Activated CD8-positive, alpha-beta T cell treated with anti-CD3 and anti-CD28 coated beads for 36 hours (primary cell): ENCODE measurements around the gene KCMF1. TPM values are rescaled to one million over a fixed set of nuclear protein-coding genes. Genes with fewer than 3 reads are reported as not detected.

Source experiments
- ATAC-seq: fragments of 200-7000 bp; cut with Tn5 transposase; one replicate; pipeline ENCODE4 v1.10.0; 2021; ENCODE audit warnings: mild to moderate bottlenecking, moderate library complexity
- CTCF ChIA-PET: fragments of 350-600 bp; sonication (Branson Sonifier 250); formaldehyde crosslinking; loops from one replicate; lab custom pipeline; 2021; ENCODE audit warnings: antibody characterized with exemption; lab: Charles Lee
- POLR2A ChIA-PET: fragments of 350-600 bp; sonication (Branson Sonifier 250); formaldehyde crosslinking; loops from one replicate; lab custom pipeline; 2021; ENCODE audit warnings: antibody characterized with exemption; lab: Charles Lee
- DNase-seq: peaks from one replicate; pipeline ENCODE4 v3.0.0-alpha.2; 2020
- H3K27ac Mint-ChIP-seq: one replicate; pipeline ENCODE4 v1.8.0; 2021; ENCODE audit warnings: mild to moderate bottlenecking, mixed read lengths
- H3K27me3 Mint-ChIP-seq: one replicate; pipeline ENCODE4 v1.8.0; 2021; ENCODE audit warnings: mixed read lengths
- H3K36me3 Mint-ChIP-seq: one replicate; pipeline ENCODE4 v1.8.0; 2021; ENCODE audit warnings: low read depth, mixed read lengths
- H3K4me1 Mint-ChIP-seq: one replicate; pipeline ENCODE4 v1.8.0; 2021; ENCODE audit warnings: low read depth, mixed read lengths
- H3K4me3 Mint-ChIP-seq: one replicate; pipeline ENCODE4 v1.8.0; 2021; ENCODE audit warnings: mild to moderate bottlenecking, moderate library complexity, mixed read lengths
- H3K9me3 Mint-ChIP-seq: one replicate; pipeline ENCODE4 v1.8.0; 2021; ENCODE audit warnings: mixed read lengths
- CTCF ChIP-seq: fragments of 200-600 bp; IDR thresholded peaks from one replicate; pipeline ENCODE4 v1.8.0; 2022; ENCODE audit warnings: antibody characterized with exemption, mild to moderate bottlenecking
- intact Hi-C: fragments of 100-400 bp; cut with micrococcal nuclease; formaldehyde crosslinking; loops from one replicate; pipeline ENCODE4 v1.10.0; 2022
- total RNA-seq, 2 experiments: library from RNA; stranded (reverse); gene quantifications; one replicate each; pipeline ENCODE4 v1.2.3, GENCODE V29; 2021

KCMF1 gene
- total RNA-seq, 2 experiments from 2014 or later, result 101 to 105 TPM

GRCh38 chr2:85008252-85008651, 37.3 kb downstream of the KCMF1 start:
- CTCF ChIA-PET, result interaction anchor here (8.5 kb wide), 1 partner anchor 83 kb away, joined by 71 read pairs; no protein-coding TSS in a partner anchor
- intact Hi-C loops, result no loop called here

DNA sequence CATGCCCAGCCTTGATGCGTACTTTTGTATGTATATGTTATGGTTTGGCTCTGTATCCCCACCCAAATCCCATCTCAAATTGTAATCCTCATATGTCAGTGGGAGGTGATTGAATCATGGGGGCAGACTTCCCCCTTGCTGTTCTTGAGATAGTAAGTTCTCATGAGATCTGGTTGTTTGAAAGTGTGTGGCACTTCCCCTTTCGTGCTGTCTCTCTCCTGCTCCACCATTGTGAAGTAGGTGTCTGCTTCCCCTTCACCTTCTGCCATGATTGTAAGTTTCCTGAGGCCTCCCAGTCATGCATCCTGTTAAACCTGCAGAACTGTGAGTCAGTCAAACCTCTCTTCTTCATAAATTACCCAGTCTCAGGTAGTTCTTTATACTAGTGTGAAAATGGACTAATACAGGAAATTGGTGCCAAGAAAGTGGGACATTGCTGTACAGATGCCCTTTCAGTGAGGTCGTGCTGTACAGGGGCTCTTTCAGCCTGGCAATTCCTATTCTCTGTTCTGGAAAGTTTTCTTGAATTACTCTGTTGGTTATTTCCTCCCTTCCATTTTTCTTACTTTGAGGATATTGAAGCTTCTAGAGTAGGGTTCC, 38.2 kb downstream of the KCMF1 start:
- H3K4me1 Mint-ChIP-seq, result peaks cover 73% of the 10 kb centered on the region
- no peak for DNase-seq
- H3K4me3 Mint-ChIP-seq, result no peak overlapping the region
- peaks cover 62% of the 10 kb centered on the region for H3K36me3 Mint-ChIP-seq
- ChIA-PET POLR2A (interaction anchor here (0.8 to 1.4 kb wide), 3 partner anchors 22 to 115 kb away, joined by 3 to 5 read pairs (median 3); no protein-coding TSS in a partner anchor), CTCF (interaction anchor here (8.5 kb wide), 1 partner anchor 83 kb away, joined by 71 read pairs; no protein-coding TSS in a partner anchor)
- H3K27ac Mint-ChIP-seq, result peak overlapping the region; percentile 78
- intact Hi-C loops, result no loop called here
- ATAC-seq, result peak; percentile 37
- no peaks in the 10 kb centered on the region for H3K27me3 Mint-ChIP-seq
- TF ChIP-seq CTCF, result no peak
- peaks cover 13% of the 10 kb centered on the region for H3K9me3 Mint-ChIP-seq

More at GRCh38 chr2:85008252-85008651, 37.3 kb downstream of the KCMF1 start:
- ATAC-seq, result no peak
- peaks cover 15% of the 10 kb centered on the region for H3K9me3 Mint-ChIP-seq
- peaks cover 63% of the 10 kb centered on the region for H3K36me3 Mint-ChIP-seq
- H3K27me3 Mint-ChIP-seq, result no peaks in the 10 kb centered on the region
- no peak for DNase-seq
- H3K27ac Mint-ChIP-seq, result peak overlapping the region; percentile 78
- H3K4me3 Mint-ChIP-seq, result no peak overlapping the region
- POLR2A ChIA-PET, result interaction anchor here (0.8 to 0.9 kb wide), 2 partner anchors 21 to 62 kb away, joined by 3 to 5 read pairs; no protein-coding TSS in a partner anchor
- peaks cover 71% of the 10 kb centered on the region for H3K4me1 Mint-ChIP-seq
- no peak for TF ChIP-seq CTCF

DNA sequence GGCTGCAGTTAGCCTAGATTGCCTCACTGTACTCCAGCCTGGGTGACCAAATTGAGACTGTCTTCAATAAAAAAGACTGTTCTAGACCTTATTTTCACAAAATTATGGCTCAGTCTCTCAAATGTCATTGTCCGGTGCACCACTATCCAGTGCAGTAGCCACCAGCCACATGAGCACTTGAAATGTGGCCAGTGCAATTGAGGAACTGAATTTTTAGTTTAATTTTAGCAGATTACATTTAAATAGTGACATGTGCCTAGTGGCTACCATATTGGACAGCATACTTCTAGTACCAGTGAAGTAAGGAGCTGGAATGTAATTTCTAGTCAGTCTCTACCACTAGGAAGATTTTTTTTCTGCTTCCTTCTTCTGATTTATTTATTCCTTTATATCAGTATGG, 39.4 kb downstream of the KCMF1 start:
- DNase-seq (no peak), ATAC-seq (no peak)
- no peak overlapping the region for H3K4me3 Mint-ChIP-seq
- ChIA-PET CTCF (interaction anchor here (8.5 kb wide), 1 partner anchor 85 kb away, joined by 71 read pairs; no protein-coding TSS in a partner anchor), POLR2A (interaction anchor here (0.7 to 1.4 kb wide), 4 partner anchors 33 to 116 kb away, joined by 3 to 5 read pairs (median 3); partner anchors contain the start of gene TMSB10)
- intact Hi-C loops, result loop anchor here (2.0 to 5.0 kb wide), 2 partner anchors 38 to 72 kb away; partner anchors contain the start of gene KCMF1
- H3K4me1 Mint-ChIP-seq, result peaks cover 82% of the 10 kb centered on the region
- H3K27ac Mint-ChIP-seq, result peak overlapping the region; percentile 78
- peaks cover 10% of the 10 kb centered on the region for H3K9me3 Mint-ChIP-seq
- TF ChIP-seq CTCF, result no peak
- H3K27me3 Mint-ChIP-seq, result no peaks in the 10 kb centered on the region
- H3K36me3 Mint-ChIP-seq, result peaks cover 58% of the 10 kb centered on the region

GRCh38 chr2:85011098-85011497, 40.1 kb downstream of the KCMF1 start:
- peaks cover 10% of the 10 kb centered on the region for H3K9me3 Mint-ChIP-seq
- ATAC-seq (peak; percentile 72), DNase-seq (no peak)
- H3K27me3 Mint-ChIP-seq, result no peaks in the 10 kb centered on the region
- H3K4me3 Mint-ChIP-seq, result no peak overlapping the region
- H3K4me1 Mint-ChIP-seq, result peaks cover 83% of the 10 kb centered on the region
- no peak for TF ChIP-seq CTCF
- intact Hi-C loops, result loop anchor here (2.0 to 5.0 kb wide), 2 partner anchors 39 to 72 kb away; partner anchors contain the start of gene KCMF1
- ChIA-PET CTCF (interaction anchor here (1.1 to 8.5 kb wide), 2 partner anchors 9 to 85 kb away, joined by 4 to 71 read pairs; no protein-coding TSS in a partner anchor), POLR2A (interaction anchor here (0.7 to 1.0 kb wide), 3 partner anchors 34 to 105 kb away, joined by 3 to 5 read pairs (median 3); partner anchors contain the start of gene TMSB10)
- H3K27ac Mint-ChIP-seq, result peak overlapping the region; percentile 80
- peaks cover 52% of the 10 kb centered on the region for H3K36me3 Mint-ChIP-seq
